Activated T-helper 1 cell treated with anti-CD3 and anti-CD28 coated beads, Interleukin-2, amount 50 U/mL, for 16 hours (primary cell): ENCODE results near the gene TRPM3.

Experiments
- DNase-seq, 2 donors: peaks; one replicate each; pipeline ENCODE4 v3.0.0-alpha.2; 2020; ENCODE audit warnings: low read depth in 1 of 2, low spot score in 1 of 2

The TRPM3 gene

DNA sequence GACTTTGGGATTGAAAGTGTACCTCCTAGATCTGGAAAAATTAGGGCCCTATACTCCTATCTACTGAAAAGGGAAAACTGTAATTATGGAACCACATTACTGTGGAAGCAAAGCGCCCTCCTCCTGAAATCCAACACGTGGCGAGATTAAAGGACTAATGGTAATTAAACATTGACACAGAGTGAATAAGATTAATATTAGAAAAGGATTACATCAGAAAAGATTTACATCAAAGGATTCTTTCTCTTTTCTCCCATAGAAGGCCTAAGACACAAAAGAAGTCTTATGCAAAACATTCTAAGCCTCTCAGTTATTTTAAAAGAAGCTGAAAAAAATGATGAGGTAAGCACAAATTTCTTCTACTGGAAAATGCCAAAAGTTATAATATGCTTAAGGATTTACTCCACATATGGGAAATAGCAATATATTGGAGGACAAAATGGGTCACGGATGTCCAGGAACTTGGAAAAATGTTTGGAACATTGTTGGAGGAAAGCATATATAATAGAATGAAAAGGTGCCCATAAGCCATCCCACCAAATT is 227.8 kb downstream of the TRPM3 start:
- DNase-seq = no peak

DNA sequence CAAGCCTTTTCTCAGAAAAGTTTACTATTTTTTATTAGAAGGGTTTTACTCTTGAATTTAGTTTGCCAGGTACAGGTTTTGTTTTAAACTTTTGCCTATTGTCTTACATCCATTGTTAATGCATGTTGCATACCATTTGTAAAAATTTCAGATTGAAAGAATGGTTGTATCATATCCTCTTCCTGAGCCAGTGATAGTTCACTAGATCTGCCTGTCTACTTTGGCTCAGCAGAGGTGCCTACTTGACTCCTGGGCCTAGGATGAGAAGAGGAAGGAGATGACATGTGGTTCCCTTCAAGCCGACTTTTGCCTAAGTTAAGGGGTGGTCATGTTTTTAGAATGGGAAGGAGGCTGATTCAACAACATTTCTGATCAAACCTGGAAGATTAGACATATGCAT is 232.9 kb downstream of the TRPM3 start:
- no peak for DNase-seq

DNA sequence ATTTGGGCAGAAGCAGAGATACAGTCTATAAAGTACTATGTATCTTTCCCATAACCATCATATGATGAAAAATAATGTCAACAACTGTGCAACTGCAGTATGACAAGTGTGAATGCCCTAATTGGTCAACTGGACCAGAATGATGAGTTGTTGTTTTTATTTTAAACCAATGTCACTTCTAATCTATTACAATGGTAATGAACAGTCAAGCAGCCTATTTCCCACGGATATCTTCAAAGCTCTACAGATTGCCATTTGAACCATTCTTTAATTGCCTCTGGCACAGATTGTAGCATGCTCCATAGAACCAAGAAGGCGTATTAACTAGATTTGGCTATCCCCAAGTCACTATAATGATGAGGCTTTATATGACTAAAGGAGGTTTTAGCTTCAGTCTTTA is 233.6 kb downstream of the TRPM3 start:
- no peak for DNase-seq

- DNase-seq = no peak
Measured at GRCh38 chr9:70883963-70884793, 237.2 kb downstream of the TRPM3 start.

- no peak for DNase-seq
Measured at GRCh38 chr9:70883056-70883455, 238.4 kb downstream of the TRPM3 start.

- no peak for DNase-seq
Measured at GRCh38 chr9:70881333-70881732, 240.1 kb downstream of the TRPM3 start.

- no peak for DNase-seq
Measured at GRCh38 chr9:70880535-70880934, 240.9 kb downstream of the TRPM3 start.

DNA sequence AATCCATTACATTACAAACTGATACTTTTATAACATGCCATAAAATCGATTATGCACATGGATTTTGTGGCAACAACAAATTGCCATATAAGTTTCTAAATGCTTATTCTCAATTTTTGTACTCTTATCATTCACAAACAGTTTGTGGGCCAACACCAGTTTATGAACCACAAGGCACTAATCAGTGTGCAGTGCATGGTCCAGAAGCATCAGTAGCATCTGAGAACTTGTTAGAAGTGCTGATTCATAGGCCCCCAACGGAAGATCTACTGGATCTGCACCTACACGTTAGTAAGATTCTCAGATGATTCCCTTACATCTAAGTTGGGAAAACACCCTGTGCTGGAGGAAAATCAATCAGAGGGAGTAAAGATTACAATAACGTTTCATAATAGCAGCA is 242.8 kb downstream of the TRPM3 start:
- no peak for DNase-seq

DNA sequence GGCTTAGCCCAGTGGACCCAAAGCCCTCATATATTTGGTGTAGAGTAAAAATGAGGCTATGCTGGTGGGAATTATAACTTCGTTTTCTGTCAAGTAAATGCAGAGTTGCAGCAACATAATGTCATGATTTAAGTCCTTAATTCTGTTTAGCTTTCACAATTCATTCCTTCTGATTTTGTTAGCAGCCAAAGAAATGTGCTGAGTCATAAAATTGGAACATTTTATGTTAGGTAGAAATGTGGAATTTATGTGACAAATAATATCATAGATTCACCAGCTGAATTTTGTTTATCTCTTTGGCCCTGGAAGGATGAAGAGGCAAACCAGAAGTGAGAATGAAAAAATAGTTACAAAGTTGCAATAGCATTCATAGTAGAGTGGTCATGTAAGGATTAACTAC is 247.0 kb downstream of the TRPM3 start:
- DNase-seq = no peak

- no peak for DNase-seq
Measured at GRCh38 chr9:70873506-70873905, 247.9 kb downstream of the TRPM3 start.

GRCh38 chr9:70868661-70869652 is 252.5 kb downstream of the TRPM3 start:
- no peak for DNase-seq

GRCh38 chr9:70868041-70868440 is 253.4 kb downstream of the TRPM3 start:
- DNase-seq = no peak

GRCh38 chr9:70865471-70865870 is 255.9 kb downstream of the TRPM3 start:
- DNase-seq = no peak

- DNase-seq = no peak
Measured at GRCh38 chr9:70861797-70862196, 259.6 kb downstream of the TRPM3 start.

- DNase-seq = no peak
Measured at GRCh38 chr9:70861376-70861775, 260.0 kb downstream of the TRPM3 start.

DNA sequence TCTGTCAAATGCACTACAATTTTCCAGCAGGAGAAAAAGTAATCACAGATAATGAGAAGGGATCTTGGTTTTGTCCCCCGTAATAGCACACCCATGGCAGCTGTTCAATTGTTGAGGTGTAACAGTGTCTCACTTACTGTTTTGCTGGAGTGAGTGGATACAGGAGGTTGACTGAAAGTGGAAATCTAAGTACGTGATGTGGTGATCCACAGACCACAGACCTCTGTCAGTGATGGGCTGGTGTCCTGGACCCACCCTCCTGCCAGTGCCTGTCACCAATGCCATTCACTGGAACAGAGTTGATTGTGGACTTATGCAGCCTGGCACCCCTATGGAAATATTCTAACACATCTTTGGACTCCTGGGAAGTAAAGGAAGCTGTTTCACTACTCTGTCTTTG is 261.7 kb downstream of the TRPM3 start:
- no peak for DNase-seq

GRCh38 chr9:70856411-70856810 is 265.0 kb downstream of the TRPM3 start:
- no peak for DNase-seq

- DNase-seq = no peak
Measured at GRCh38 chr9:70852711-70853240, 268.6 kb downstream of the TRPM3 start.

- DNase-seq = no peak
Measured at GRCh38 chr9:70840266-70840665, 281.2 kb downstream of the TRPM3 start.

DNA sequence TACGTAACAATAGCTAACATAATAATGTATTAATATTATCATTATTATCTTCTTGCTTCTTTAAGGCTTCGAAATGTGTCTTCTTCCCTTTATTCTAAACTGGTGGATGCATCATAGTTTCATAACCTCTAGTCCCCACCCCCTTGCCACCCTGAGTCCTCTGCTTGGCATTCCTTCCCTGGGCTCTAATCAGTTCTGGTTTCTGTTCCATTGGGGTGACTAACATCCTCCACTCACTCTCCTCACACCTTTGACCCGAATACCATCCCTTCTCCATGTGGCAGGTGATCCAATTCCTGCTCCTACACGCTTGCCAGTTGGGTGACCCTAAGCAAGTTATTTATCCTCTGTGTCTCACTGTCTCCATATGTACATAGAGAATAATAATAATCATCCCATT is 286.1 kb downstream of the TRPM3 start:
- no peak for DNase-seq

DNA sequence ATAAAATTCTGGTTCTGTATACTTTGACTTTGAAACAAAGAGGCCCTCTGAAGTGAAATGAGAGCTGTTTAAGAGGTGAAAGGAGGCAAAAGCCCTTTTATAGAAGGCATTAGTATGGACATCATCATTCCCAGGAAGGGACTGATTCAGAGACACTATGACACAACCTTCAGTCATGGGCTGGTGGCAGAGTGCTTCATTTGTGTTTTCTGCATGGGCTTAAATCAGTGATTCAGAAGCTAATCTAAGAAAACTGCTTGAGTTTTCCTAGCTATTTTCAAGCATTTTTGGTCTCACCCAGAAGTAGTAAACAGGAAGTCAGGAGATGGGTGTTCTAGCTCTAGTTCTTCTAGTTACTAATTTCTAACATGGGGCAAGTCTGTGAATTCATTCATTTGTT is 288.9 kb downstream of the TRPM3 start:
- no peak for DNase-seq

DNA sequence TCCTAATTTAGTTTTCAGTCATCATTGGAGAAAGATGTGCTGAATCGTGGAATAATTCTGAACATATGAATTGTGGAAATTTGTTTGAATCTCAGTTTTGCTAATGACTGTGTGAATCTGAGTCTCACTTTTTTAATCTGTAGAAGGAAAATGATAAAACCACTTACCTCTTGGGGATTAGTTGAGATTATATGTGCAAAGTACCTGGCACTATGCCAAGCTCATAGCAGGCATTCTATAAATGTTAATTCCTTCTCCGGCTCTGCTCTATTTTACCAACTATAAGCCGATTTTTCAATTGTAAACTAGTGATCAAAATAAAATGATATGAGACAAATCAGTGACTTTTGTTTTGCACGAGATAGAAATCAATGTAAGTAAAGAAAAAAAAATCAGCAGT is 290.8 kb downstream of the TRPM3 start:
- no peak for DNase-seq
